SK-N-MC (cell line): ENCODE measurements around the gene ADARB2.

Experiments
- DNase-seq: peaks from one replicate; pipeline ENCODE4 v3.0.0-alpha.2; 2011; ENCODE audit warnings: low read depth, low spot score
- H3K27ac ChIP-seq: fragments of 200-600 bp; sonication (generic); 2 replicates; pipeline ENCODE4 v1.5.1; 2016; ENCODE audit warnings: mixed run types
- H3K36me3 ChIP-seq: fragments of 200-600 bp; sonication (generic); 2 replicates; pipeline ENCODE4 v1.6.1; 2017; ENCODE audit warnings: antibody characterized with exemption, low read length, mixed read lengths; ENCODE audit not compliant: insufficient read depth
- H3K4me3 ChIP-seq: fragments of 200-600 bp; sonication (generic); 2 replicates; pipeline ENCODE4 v1.5.1; 2016
- H3K9ac ChIP-seq: fragments of 200-600 bp; sonication (generic); 2 replicates; pipeline ENCODE4 v1.8.0; 2017; ENCODE audit warnings: mixed run types, mixed read lengths; ENCODE audit not compliant: insufficient read length
- H3K9me3 ChIP-seq: fragments of 200-600 bp; sonication (generic); 2 replicates; pipeline ENCODE4 v1.6.1; 2017; ENCODE audit warnings: low read depth, mild to moderate bottlenecking, antibody characterized with exemption, low read length, moderate library complexity, mixed read lengths
- EZH2 ChIP-seq: fragments of 200-600 bp; sonication (generic); IDR thresholded peaks from one replicate; pipeline ENCODE4 v1.6.1; 2017; ENCODE audit warnings: antibody characterized with exemption
- FOXP2 ChIP-seq: optimal IDR thresholded peaks from 2 replicates; pipeline ENCODE3; 2011; ENCODE audit warnings: mild to moderate bottlenecking, moderate library complexity; ENCODE audit not compliant: insufficient read depth; ENCODE audit errors: extremely low read length, control extremely low read depth
- POLR2AphosphoS5 ChIP-seq: IDR thresholded peaks from 2 replicates; pipeline ENCODE4 v1.6.1; 2012; ENCODE audit warnings: mild to moderate bottlenecking, low read depth, low read length, borderline replicate concordance

ADARB2 gene

DNA sequence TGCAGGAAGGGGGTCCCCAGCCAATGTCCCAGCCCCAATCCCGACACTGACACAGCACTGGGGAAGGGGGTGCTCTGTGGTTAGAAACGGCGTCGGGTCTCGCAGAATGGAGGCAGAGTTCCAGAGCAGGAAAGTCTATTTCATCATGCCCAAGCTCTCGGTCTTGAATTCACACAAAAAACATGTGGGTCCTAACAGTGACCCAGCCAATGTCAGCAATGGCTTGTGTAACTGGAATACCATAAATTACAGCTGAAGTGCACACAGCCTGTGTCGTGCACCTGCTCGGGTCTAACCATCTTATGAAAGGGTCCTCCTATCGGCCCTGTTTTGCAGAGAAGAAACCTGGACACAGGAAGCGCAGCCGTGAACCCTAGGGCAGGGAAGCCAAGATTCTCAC is 324.1 kb downstream of the ADARB2 start:
- Histone ChIP-seq H3K36me3 (no peaks in the 10 kb centered on the region), H3K9me3 (no peaks in the 10 kb centered on the region), H3K9ac (no peak overlapping the region), H3K27ac (no peak overlapping the region), H3K4me3 (no peak overlapping the region)
- DNase-seq: no peak
- TF ChIP-seq FOXP2 (no peak), EZH2 (no peak), POLR2AphosphoS5 (no peak)

DNA sequence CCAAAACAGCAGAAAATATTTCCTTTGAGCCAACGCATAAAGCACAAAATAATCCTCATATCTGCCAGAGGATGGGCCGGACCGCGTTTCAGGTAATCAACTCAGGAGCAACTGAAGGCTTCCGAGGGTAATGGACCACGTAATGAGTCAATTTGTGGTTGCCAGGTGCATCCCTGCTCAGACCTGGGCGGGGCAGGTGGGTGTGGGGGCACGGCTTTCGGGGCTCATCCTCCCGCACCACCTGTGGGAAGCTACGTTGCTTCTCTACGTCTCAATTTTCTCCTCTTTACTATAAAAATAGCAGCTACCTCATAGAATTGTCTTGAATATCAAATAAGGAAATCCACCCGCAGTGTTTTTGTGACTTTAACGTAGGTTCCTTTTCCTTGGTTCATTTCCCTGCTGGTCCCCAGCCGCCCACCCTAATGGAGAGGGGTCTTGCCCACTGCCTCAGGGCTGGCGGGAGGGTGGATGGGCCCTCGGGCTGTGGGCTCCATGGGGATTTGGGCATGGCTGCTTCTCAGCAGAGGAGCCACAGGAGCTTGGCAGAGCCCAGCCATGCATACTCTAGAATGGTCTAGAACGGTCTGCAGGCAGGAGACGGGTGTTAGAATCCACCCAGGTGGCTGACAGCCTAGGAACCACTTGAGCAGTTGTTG is 324.7 kb downstream of the ADARB2 start:
- H3K9me3 ChIP-seq: no peaks in the 10 kb centered on the region
- DNase-seq: no peak
- TF ChIP-seq FOXP2: no peak
- TF ChIP-seq EZH2: no peak
- TF ChIP-seq POLR2AphosphoS5: no peak
- H3K36me3 ChIP-seq: no peaks in the 10 kb centered on the region
- H3K9ac ChIP-seq: no peak overlapping the region
- H3K4me3 ChIP-seq: no peak overlapping the region
- no peak overlapping the region for H3K27ac ChIP-seq

DNA sequence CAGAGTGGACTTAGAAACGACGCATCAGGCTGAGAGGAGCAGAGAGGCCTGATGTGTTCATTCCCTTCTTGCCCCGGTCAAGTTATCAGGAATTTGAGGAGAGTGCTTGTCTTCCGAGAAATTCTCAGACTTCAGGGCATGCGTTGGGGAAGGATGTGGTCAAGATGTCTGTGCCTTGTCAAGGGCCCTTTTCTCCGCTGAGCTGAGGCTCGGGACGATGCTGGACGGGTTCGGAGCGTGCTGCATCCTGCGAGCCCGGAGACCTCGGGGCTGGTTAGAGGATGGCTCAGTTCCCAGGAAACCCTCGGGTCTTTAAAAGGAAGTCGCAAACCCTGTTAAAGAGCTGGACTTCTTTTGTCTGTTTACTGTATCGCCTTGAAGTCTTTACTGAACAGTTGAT is 325.4 kb downstream of the ADARB2 start:
- Histone ChIP-seq H3K27ac (no peak overlapping the region), H3K9me3 (no peaks in the 10 kb centered on the region), H3K9ac (no peak overlapping the region), H3K4me3 (no peak overlapping the region), H3K36me3 (no peaks in the 10 kb centered on the region)
- TF ChIP-seq POLR2AphosphoS5 (no peak), FOXP2 (no peak), EZH2 (no peak)
- DNase-seq: no peak

DNA sequence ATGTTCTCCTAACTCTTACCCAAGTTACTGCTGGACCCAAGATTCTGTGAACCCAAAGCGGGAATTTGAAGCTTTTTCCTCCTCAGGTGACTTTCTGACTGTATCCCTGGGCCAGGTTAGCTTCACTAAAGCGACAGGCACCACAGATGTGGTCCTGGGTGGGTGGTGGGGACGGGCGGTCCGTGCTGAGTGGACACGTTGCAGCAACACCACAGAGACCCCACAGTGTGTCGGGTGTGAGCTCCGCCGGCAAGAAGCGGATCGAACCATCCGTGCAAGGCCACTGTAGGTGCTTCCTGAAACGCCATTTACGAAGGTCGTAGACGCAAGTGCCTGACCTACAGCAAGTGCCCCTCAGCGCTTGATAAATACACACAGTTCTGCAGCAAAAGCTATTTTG is 325.9 kb downstream of the ADARB2 start:
- no peak overlapping the region for H3K4me3 ChIP-seq
- no peak overlapping the region for H3K9ac ChIP-seq
- H3K9me3 ChIP-seq: no peaks in the 10 kb centered on the region
- no peaks in the 10 kb centered on the region for H3K36me3 ChIP-seq
- H3K27ac ChIP-seq: no peak overlapping the region
- TF ChIP-seq FOXP2 (no peak), POLR2AphosphoS5 (no peak), EZH2 (no peak)
- no peak for DNase-seq

DNA sequence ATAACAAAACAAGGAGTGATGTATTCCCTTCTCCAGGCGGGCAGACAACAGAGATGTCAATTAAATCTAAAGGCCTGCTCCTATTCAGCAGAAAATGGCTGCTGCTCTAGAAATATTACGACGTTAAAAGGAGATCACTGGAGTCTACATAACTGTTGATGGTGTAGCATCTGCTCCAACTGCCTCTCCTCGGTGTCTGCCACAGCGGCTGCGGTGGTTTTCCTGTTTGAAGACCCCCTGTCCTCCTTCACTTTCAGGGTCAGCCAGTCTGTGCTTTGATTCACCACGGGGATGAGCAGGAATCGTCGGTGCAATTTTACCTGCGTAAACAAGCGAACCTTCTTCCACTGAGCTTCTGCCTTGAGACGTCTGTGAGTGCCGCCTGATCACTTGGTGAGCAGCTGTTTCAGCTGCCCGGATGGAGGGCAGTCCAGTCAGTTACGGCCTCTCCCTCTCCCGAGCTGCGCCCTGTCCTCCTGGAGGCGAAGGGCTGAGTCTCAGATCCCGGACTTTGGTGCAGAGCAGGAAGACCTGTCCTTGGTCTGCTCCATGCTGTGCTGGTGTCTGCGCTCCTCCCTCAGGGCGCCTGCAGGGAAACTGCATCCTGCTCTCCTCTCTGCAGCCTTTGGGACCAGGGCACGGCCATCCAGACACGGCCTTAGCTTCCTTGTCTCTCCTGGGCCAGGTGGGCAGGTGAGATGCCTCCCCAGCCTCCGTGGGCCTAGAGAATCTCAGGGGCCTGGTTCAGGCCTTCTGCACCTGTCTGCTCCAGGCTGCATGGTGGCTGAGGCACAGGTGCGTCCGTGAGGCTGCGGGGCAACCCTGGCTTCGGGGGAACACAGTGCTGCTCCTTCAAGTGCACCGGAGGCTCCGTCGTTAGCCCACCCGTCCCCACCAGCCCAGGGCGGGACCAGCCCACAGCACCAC is 326.6 kb downstream of the ADARB2 start:
- H3K9ac ChIP-seq: no peak overlapping the region
- no peak overlapping the region for H3K27ac ChIP-seq
- no peak for DNase-seq
- no peaks in the 10 kb centered on the region for H3K9me3 ChIP-seq
- no peaks in the 10 kb centered on the region for H3K36me3 ChIP-seq
- no peak for TF ChIP-seq EZH2
- TF ChIP-seq FOXP2: no peak
- H3K4me3 ChIP-seq: no peak overlapping the region

DNA sequence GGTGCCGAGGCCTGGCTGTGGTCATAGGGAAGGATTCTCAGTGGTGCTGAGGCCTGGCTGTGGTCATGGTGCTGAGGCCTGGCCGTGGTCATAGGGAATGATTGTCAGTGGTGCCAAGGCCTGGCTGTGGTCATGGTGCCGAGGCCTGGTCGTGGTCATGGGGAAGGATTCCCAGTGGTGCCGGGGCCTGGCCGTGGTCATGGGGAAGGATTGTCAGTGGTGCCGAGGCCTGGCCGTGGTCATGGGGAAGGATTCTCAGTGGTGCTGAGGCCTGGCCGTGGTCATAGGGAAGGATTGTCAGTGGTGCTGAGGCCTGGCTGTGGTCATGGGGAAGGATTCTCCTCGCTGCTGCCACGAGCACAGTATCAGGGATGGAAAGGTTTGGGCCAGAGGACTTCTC is 327.3 kb downstream of the ADARB2 start:
- Histone ChIP-seq H3K27ac (no peak overlapping the region), H3K9me3 (no peaks in the 10 kb centered on the region), H3K36me3 (no peaks in the 10 kb centered on the region), H3K4me3 (no peak overlapping the region), H3K9ac (no peak overlapping the region)
- no peak for TF ChIP-seq FOXP2
- TF ChIP-seq EZH2: no peak
- TF ChIP-seq POLR2AphosphoS5: no peak
- DNase-seq: no peak

DNA sequence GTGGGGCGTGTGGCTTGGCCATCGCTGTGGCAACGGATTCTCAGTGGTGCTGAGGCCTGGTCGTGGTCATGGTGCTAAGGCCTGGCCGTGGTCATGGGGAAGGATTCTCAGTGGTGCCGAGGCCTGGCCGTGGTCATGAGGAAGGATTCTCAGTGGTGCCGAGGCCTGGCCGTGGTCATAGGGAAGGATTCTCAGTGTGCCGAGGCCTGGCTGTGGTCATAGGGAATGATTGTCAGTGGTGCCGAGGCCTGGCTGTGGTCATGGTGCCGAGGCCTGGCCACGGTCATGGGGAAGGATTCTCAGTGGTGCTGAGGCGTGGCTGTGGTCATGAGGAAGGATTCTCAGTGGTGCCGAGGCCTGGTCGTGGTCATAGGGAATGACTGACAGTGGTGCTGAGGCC is 327.9 kb downstream of the ADARB2 start:
- no peak overlapping the region for H3K9ac ChIP-seq

DNA sequence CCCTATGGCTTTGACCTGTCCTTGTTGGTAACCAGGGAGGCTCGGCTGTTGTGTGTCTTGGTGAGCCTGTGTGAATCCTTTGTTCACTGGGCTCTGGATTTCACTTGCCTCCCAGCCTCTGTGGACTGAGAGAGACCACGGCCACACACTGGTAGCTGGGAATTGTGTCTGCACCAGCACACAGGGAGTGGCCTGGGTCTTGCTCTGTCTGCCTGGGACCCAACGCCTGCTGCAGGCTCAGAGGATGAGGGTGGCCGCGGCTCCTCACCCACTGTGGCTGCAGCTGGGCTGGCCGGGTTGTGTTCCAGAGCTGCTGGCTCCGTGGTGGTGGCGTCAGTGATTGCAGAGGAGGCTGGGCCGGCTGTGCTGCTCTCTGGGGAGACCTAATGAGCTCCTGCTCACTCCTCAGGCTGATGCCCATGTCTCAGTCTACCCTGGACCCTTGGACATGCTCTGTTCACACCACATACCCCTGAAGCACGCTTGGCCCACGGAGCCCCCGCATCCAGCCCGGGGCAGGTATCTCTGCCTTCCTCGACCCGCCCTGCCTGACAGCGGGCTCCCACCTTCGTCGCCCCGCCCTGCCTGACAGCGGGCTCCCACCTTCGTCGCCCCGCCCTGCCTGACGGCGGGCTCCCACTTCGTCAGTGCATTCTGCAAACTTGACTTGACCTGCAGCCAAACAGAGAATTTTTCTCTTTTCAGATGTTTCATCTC is 328.5 kb downstream of the ADARB2 start:
- H3K9ac ChIP-seq: no peak overlapping the region
- no peak overlapping the region for H3K4me3 ChIP-seq
- DNase-seq: no peak
- no peaks in the 10 kb centered on the region for H3K9me3 ChIP-seq
- H3K27ac ChIP-seq: no peak overlapping the region
- TF ChIP-seq FOXP2 (no peak), POLR2AphosphoS5 (no peak), EZH2 (no peak)
- H3K36me3 ChIP-seq: no peaks in the 10 kb centered on the region

More for the DNA sequence above, 327.9 kb downstream of the ADARB2 start:
- Histone ChIP-seq H3K36me3 (no peaks in the 10 kb centered on the region), H3K4me3 (no peak overlapping the region), H3K27ac (no peak overlapping the region), H3K9me3 (no peaks in the 10 kb centered on the region)
- DNase-seq: no peak
- no peak for TF ChIP-seq POLR2AphosphoS5
- TF ChIP-seq FOXP2: no peak
- TF ChIP-seq EZH2: no peak
